ENCODE measurements around the gene MEGF6. TPM values are rescaled to one million over a fixed set of nuclear protein-coding genes. Genes with fewer than 3 reads are reported as not detected.

The MEGF6 gene
- total RNA-seq, 4 donors from 2014 or later: 66.7 to 120 (median 74.5) TPM

- no peak overlapping the region for H3K27ac ChIP-seq
- no peak overlapping the region for H3K4me3 ChIP-seq
- H3K36me3 ChIP-seq: peaks cover 46% of the 10 kb centered on the region
- H3K27me3 ChIP-seq: no peaks in the 10 kb centered on the region
- DNase-seq (ENCODE audit: low spot score in 2 of 2): no peak
- H3K9me3 ChIP-seq: no peaks in the 10 kb centered on the region
- 77% methylated on average over 12 of the region's 19 CpGs for WGBS
- H3K4me1 ChIP-seq: peaks cover 21% of the 10 kb centered on the region
- TF ChIP-seq EP300 (IDR thresholded peaks at IDR 0.05) (no peak), POLR2AphosphoS5 (IDR thresholded peaks at IDR 0.05) (no peak), POLR2A (IDR thresholded peaks at IDR 0.05) (no peak)
- TF ChIP-seq, protein P1, sequence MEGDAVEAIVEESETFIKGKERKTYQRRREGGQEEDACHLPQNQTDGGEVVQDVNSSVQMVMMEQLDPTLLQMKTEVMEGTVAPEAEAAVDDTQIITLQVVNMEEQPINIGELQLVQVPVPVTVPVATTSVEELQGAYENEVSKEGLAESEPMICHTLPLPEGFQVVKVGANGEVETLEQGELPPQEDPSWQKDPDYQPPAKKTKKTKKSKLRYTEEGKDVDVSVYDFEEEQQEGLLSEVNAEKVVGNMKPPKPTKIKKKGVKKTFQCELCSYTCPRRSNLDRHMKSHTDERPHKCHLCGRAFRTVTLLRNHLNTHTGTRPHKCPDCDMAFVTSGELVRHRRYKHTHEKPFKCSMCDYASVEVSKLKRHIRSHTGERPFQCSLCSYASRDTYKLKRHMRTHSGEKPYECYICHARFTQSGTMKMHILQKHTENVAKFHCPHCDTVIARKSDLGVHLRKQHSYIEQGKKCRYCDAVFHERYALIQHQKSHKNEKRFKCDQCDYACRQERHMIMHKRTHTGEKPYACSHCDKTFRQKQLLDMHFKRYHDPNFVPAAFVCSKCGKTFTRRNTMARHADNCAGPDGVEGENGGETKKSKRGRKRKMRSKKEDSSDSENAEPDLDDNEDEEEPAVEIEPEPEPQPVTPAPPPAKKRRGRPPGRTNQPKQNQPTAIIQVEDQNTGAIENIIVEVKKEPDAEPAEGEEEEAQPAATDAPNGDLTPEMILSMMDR (IDR thresholded peaks at IDR 0.05): no peak
Observed at GRCh38 chr1:3515774-3516480, 95.4 kb downstream of the MEGF6 start.

DNA sequence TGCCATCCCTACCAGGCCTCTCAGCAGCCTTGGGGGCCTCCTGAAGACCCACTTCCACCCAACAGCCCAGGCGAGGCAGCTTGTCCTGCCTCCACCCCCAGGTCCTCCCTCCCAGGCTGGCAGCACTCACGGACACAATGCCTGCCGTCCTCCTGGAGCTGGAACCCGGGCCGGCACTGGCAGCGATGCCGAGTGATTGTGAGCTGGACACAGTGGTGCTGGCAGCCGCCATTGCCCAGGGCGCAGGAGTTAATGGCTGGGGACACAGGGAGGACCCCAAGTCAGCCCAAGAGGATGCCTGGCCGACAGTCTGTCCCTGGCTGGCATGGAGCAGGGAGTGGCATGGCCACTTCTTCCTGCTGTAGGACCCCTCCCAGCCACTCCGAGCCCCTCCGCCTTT lies 96.0 kb downstream of the MEGF6 start:
- TF ChIP-seq POLR2A (IDR thresholded peaks at IDR 0.05): no peak
- no peak for TF ChIP-seq EP300 (IDR thresholded peaks at IDR 0.05)
- TF ChIP-seq, protein P1 (IDR thresholded peaks at IDR 0.05): no peak
- TF ChIP-seq POLR2AphosphoS5 (IDR thresholded peaks at IDR 0.05): no peak
- H3K4me1 ChIP-seq: peaks cover 21% of the 10 kb centered on the region
- peaks cover 39% of the 10 kb centered on the region for H3K36me3 ChIP-seq
- no peak overlapping the region for H3K27ac ChIP-seq
- no peaks in the 10 kb centered on the region for H3K27me3 ChIP-seq
- DNase-seq (ENCODE audit: low spot score in 2 of 2): no peak
- no peak overlapping the region for H3K4me3 ChIP-seq
- 100% methylated on average over 2 of the region's 12 CpGs for WGBS
- H3K9me3 ChIP-seq: no peaks in the 10 kb centered on the region

DNA sequence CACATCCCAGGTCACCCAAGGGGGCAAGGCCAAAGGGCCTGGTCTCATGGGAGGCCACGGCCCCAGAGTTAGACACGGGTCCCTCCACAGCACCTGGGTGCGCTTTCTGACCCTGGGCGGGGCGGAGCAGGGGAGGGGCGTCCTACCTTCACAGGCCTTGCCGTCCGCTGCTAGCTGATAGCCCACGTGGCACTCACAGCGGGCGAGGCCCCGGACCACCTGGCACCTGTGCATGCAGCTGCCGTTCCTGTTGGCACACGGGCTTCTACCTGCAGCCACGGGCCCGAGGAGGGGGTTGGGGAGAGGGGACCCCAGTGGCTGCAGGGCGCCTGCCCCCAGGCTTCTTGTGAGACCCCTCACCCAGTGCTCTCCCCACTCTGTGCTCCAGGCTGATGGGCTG lies 96.9 kb downstream of the MEGF6 start:
- no peak overlapping the region for H3K27ac ChIP-seq
- H3K4me3 ChIP-seq: no peak overlapping the region
- H3K9me3 ChIP-seq: no peaks in the 10 kb centered on the region
- H3K36me3 ChIP-seq: peaks cover 32% of the 10 kb centered on the region
- WGBS: 100% methylated on average over 1 of the region's 17 CpGs
- peaks cover 19% of the 10 kb centered on the region for H3K4me1 ChIP-seq
- no peak for TF ChIP-seq POLR2AphosphoS5 (IDR thresholded peaks at IDR 0.05)
- TF ChIP-seq EP300 (IDR thresholded peaks at IDR 0.05): no peak
- no peak for TF ChIP-seq POLR2A (IDR thresholded peaks at IDR 0.05)
- TF ChIP-seq, protein P1 (IDR thresholded peaks at IDR 0.05): no peak
- H3K27me3 ChIP-seq: no peaks in the 10 kb centered on the region
- no peak for DNase-seq (ENCODE audit: low spot score in 2 of 2)

DNA sequence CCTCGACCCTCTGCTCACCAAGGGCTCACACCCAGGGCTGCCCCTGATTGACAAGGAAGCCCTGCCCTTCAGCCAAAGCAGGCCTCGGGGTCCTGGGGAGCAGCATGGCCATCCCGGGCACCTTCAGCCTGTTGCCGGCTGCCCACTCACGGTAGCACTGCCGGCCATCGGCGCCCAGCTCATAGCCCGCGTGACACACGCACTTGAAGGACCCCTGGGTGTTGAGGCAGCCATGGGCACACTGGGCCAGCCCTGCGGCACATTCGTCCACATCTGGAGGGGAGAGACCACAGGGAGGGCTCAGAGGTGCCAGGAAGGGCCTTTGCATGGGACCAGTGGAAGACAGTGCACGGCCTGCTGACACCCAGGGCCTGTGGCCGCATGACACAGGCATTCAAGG lies 99.5 kb downstream of the MEGF6 start:
- WGBS: no CpG with 5 or more reads among the region's 15 CpGs
- no peak overlapping the region for H3K4me3 ChIP-seq
- DNase-seq (ENCODE audit: low spot score in 2 of 2): no peak
- peaks cover 9% of the 10 kb centered on the region for H3K4me1 ChIP-seq
- TF ChIP-seq POLR2AphosphoS5 (IDR thresholded peaks at IDR 0.05): no peak
- TF ChIP-seq, protein P1 (IDR thresholded peaks at IDR 0.05): no peak
- TF ChIP-seq POLR2A (IDR thresholded peaks at IDR 0.05): no peak
- no peaks in the 10 kb centered on the region for H3K27me3 ChIP-seq
- H3K36me3 ChIP-seq: peaks cover 55% of the 10 kb centered on the region
- no peak overlapping the region for H3K27ac ChIP-seq
- H3K9me3 ChIP-seq: no peaks in the 10 kb centered on the region

DNA sequence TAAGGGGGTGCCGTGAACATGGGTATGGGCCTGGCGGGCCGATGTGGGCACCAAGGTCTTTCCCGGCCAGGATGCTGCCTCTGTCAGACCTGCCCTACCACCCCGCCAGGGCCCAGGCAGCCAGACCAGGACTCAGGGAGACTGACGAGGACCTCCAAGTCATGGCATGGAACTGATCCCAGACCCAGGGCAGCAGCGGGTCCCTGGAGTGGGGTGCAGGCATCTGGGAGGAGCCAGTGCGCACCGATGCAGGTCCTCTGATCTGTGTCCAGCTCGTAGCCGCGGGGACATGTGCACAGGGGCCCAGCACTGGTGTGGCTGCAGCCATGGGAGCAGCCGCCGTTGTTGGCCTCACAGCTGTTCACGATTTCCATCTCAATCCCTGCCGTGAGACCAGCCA lies 100.0 kb downstream of the MEGF6 start:
- DNase-seq (ENCODE audit: low spot score in 2 of 2): no peak
- Histone ChIP-seq H3K9me3 (no peaks in the 10 kb centered on the region), H3K27ac (no peak overlapping the region), H3K36me3 (peaks cover 60% of the 10 kb centered on the region), H3K27me3 (no peaks in the 10 kb centered on the region), H3K4me1 (peaks cover 4% of the 10 kb centered on the region), H3K4me3 (no peak overlapping the region)
- WGBS: 84% methylated on average over 8 of the region's 16 CpGs
- TF ChIP-seq POLR2AphosphoS5 (IDR thresholded peaks at IDR 0.05) (no peak), EP300 (IDR thresholded peaks at IDR 0.05) (no peak), POLR2A (IDR thresholded peaks at IDR 0.05) (no peak)
- TF ChIP-seq, protein P1 (IDR thresholded peaks at IDR 0.05): no peak

Measured in suprapubic skin (tissue), 4 donors.